HCT116 (cell line): ENCODE data around the gene DIDO1. TPM values are rescaled to one million over a fixed set of nuclear protein-coding genes. Genes with fewer than 3 reads are reported as not detected.

Experiments
- ATAC-seq: fragments of 200-7000 bp; cut with Tn5 transposase; 2 replicates; pipeline ENCODE4 v1.9.1; 2020; ENCODE audit warnings: mild to moderate bottlenecking, moderate library complexity
- BruUV-seq: library from RNA; stranded (reverse); fragments of 400-500 nt; replicated peaks from 2 replicates; lab custom pipeline; 2021; lab: Mats Ljungman, UMichigan
- CTCF ChIA-PET: fragments of 300-600 bp; sonication (Branson Sonifier 250); formaldehyde crosslinking; loops from one replicate; lab custom pipeline; 2021; ENCODE audit warnings: antibody characterized with exemption; lab: Charles Lee
- POLR2A ChIA-PET: fragments of 300-600, 350-600 bp; sonication (Branson Sonifier 250); formaldehyde crosslinking; loops from one replicate; lab custom pipeline; 2021; ENCODE audit warnings: antibody characterized with exemption; lab: Charles Lee
- RAD21 ChIA-PET, 2 experiments: fragments of 300-600 bp; sonication (Branson Sonifier 250); formaldehyde crosslinking; loops; one replicate each; lab custom pipeline; 2023; ENCODE audit warnings: low total read pairs in 2 of 2; ENCODE audit not compliant: uncharacterized antibody in 2 of 2, unreplicated experiment in 2 of 2, low non-redundant PET in 1 of 2; lab: Charles Lee
- DNase-seq: peaks from one replicate; pipeline ENCODE4 v3.0.0-alpha.2; 2010; ENCODE audit warnings: low read depth, low spot score
- H2AFZ ChIP-seq: fragments of 200-600 bp; shearing (Covaris generic), sonication (generic); 2 replicates; pipeline ENCODE4 v1.6.1; 2017; ENCODE audit warnings: low read depth, mixed run types, mixed read lengths, antibody characterized with exemption, low read length; ENCODE audit not compliant: poor library complexity, severe bottlenecking
- H3K27ac ChIP-seq: 2 replicates; pipeline ENCODE4 v1.5.1; 2012; ENCODE audit warnings: low read depth, low read length
- H3K27me3 ChIP-seq: fragments of 200-600 bp; sonication (generic); 2 replicates; pipeline ENCODE4 v1.6.1; 2016; ENCODE audit warnings: mixed run types, low read length, mixed read lengths; ENCODE audit not compliant: insufficient read depth
- H3K36me3 ChIP-seq, 2 experiments: fragments of 200-500 bp in 1 of 2; fragments of 200-600 bp in 1 of 2; sonication (Bioruptor generic) in 1 of 2; sonication (generic) in 1 of 2; 2 replicates each; pipeline versions ENCODE4 v1.5.1 to v1.6.1; 2014 to 2016; ENCODE audit warnings: low read length in 2 of 2, inconsistent platforms in 1 of 2, mixed read lengths in 1 of 2, mixed run types in 1 of 2; ENCODE audit not compliant: insufficient read depth in 2 of 2, control insufficient read depth in 1 of 2
- H3K4me1 ChIP-seq, 2 experiments: fragments of 200-600 bp in 1 of 2; sonication (generic) in 1 of 2; 2 replicates each; pipeline versions ENCODE4 v1.5.1 to v1.6.1; 2012 to 2017; ENCODE audit warnings: low read length in 2 of 2, inconsistent platforms in 1 of 2, mild to moderate bottlenecking in 1 of 2, mixed read lengths in 1 of 2, mixed run types in 1 of 2, moderate library complexity in 1 of 2; ENCODE audit not compliant: insufficient read depth in 2 of 2, control insufficient read depth in 1 of 2
- H3K4me2 ChIP-seq: fragments of 200-600 bp; sonication (generic); 2 replicates; pipeline ENCODE4 v1.6.1; 2017; ENCODE audit warnings: mixed run types, low read length, mixed read lengths
- H3K4me3 ChIP-seq, 2 experiments: fragments of 200-600 bp in 1 of 2; sonication (generic) in 1 of 2; replicated peaks in 1 of 2; 2 replicates each; pipeline ENCODE4 v1.5.1; 2011 to 2016; ENCODE audit warnings: low read length in 2 of 2, control low read depth in 1 of 2, low read depth in 1 of 2, mild to moderate bottlenecking in 1 of 2, mixed read lengths in 1 of 2, mixed run types in 1 of 2
- H3K79me2 ChIP-seq: fragments of 200-600 bp; sonication (generic); 2 replicates; pipeline ENCODE4 v1.6.1; 2017; ENCODE audit warnings: mild to moderate bottlenecking, mixed run types, low read length, moderate library complexity, mixed read lengths; ENCODE audit not compliant: insufficient read depth
- H3K9ac ChIP-seq: fragments of 200-600 bp; sonication (generic); 2 replicates; pipeline ENCODE4 v1.6.1; 2016; ENCODE audit warnings: low read length, mixed read lengths
- H3K9me2 ChIP-seq: fragments of 200-600 bp; sonication (generic), shearing (Covaris generic); 2 replicates; pipeline ENCODE4 v1.6.1; 2017; ENCODE audit warnings: mixed run types, mild to moderate bottlenecking, moderate library complexity; ENCODE audit not compliant: insufficient read depth
- H3K9me3 ChIP-seq, 2 experiments: fragments of 200-500 bp in 1 of 2; fragments of 200-600 bp in 1 of 2; sonication (Bioruptor generic) in 1 of 2; sonication (generic) in 1 of 2; 2 replicates each; pipeline ENCODE4 v1.6.1; 2014 to 2017; ENCODE audit warnings: low read length in 2 of 2, mixed read lengths in 2 of 2, inconsistent platforms in 1 of 2, low read depth in 1 of 2, mild to moderate bottlenecking in 1 of 2, mixed run types in 1 of 2, moderate library complexity in 1 of 2; ENCODE audit not compliant: control insufficient read depth in 1 of 2, insufficient read depth in 1 of 2
- H4K20me1 ChIP-seq: fragments of 200-600 bp; sonication (generic), shearing (Covaris generic); 2 replicates; pipeline ENCODE4 v1.6.1; 2017; ENCODE audit warnings: mixed run types, mild to moderate bottlenecking, moderate library complexity; ENCODE audit not compliant: insufficient read depth
- ATF3 ChIP-seq: IDR thresholded peaks from 2 replicates; pipeline ENCODE4 v1.6.1; 2012
- CBX3 ChIP-seq: IDR thresholded peaks from 2 replicates; pipeline ENCODE4 v1.6.1; 2012; ENCODE audit warnings: low read depth
- FOSL1 ChIP-seq: IDR thresholded peaks from 2 replicates; pipeline ENCODE4 v1.6.1; 2012; ENCODE audit warnings: low read depth
- JUND ChIP-seq: IDR thresholded peaks from 2 replicates; pipeline ENCODE4 v1.6.1; 2012
- MAX ChIP-seq: IDR thresholded peaks from 2 replicates; pipeline ENCODE4 v1.6.1; 2012
- POLR2A ChIP-seq: IDR thresholded peaks from 2 replicates; pipeline ENCODE4 v1.7.0; 2011; ENCODE audit warnings: borderline replicate concordance; ENCODE audit not compliant: insufficient read depth, insufficient read length; ENCODE audit errors: extremely low read depth
- RAD21 ChIP-seq: IDR thresholded peaks from 2 replicates; pipeline ENCODE4 v1.6.1; 2012; ENCODE audit warnings: low read depth, mild to moderate bottlenecking
- REST ChIP-seq: IDR thresholded peaks from 2 replicates; pipeline ENCODE4 v1.6.1; 2012; ENCODE audit warnings: low read depth
- TCF7L2 ChIP-seq: IDR thresholded peaks from 2 replicates; pipeline ENCODE4 v1.7.0; 2011; ENCODE audit warnings: borderline replicate concordance, inconsistent platforms; ENCODE audit not compliant: insufficient read depth, insufficient read length; ENCODE audit errors: extremely low read depth
- ZBTB33 ChIP-seq: IDR thresholded peaks from 2 replicates; pipeline ENCODE4 v1.6.1; 2011; ENCODE audit warnings: mild to moderate bottlenecking, low read length, moderate library complexity; ENCODE audit not compliant: insufficient replicate concordance; ENCODE audit errors: extremely low read depth
- intact Hi-C: fragments of 100-400 bp; cut with micrococcal nuclease; formaldehyde crosslinking; loops from 2 replicates; pipeline ENCODE4 v1.10.0; 2022
- total RNA-seq: library from RNA; stranded (reverse); gene quantifications from one replicate; pipeline ENCODE4 v1.2.1, GENCODE V29; 2021; ENCODE audit not compliant: unreplicated experiment

The DIDO1 gene
- total RNA-seq, 1 experiment from 2014 or later, result 41.4 TPM

- Histone ChIP-seq H3K27me3 (no peaks in the 10 kb centered on the region), H3K4me1 (peaks cover 7 to 16% of the 10 kb centered on the region in 2 experiments; a peak in 3 of 4 replicates), H3K79me2 (peaks cover 25% of the 10 kb centered on the region)
- ATAC-seq, result no peak
- TF ChIP-seq RAD21 (no peak), REST (no peak), MAX (no peak), TCF7L2 (no peak), ATF3 (no peak), POLR2A (no peak), ZBTB33 (no peak), FOSL1 (no peak), CBX3 (no peak), JUND (no peak)
- TF ChIP-seq, all 23 proteins: peak for 0
- intact Hi-C loops, result no loop called here
- Histone ChIP-seq H2AFZ (no peak overlapping the region), H3K27ac (no peak overlapping the region), H4K20me1 (peaks cover 9% of the 10 kb centered on the region; the same call in 1 of the 2 replicates), H3K9ac (peak overlapping the region; percentile 75), H3K4me2 (peak overlapping the region; percentile 99), H3K9me2 (no peaks in the 10 kb centered on the region), H3K9me3 (peaks cover 0 to 1% of the 10 kb centered on the region in 2 experiments; a peak in 1 of 4 replicates), H3K4me3 (peak overlapping the region; percentile 60 to 75), H3K36me3 (peaks cover 11 to 16% of the 10 kb centered on the region in 2 experiments; a peak in 2 of 4 replicates)
- ChIA-PET POLR2A (no interaction called here), CTCF (no interaction called here), RAD21 (no interaction called here)
- no peak for DNase-seq
- BruUV-seq, result no TSS peak
These were observed 66.6 kb downstream of the DIDO1 start for GRCh38 chr20:62859721-62860120.
